Measurements from ENCODE around the gene SLC43A1.
"Not testable (repeated sequence)": the region's sequence is repeated elsewhere in the genome, so short reads cannot be mapped to it uniquely, and the experiment has no call there.

The SLC43A1 gene

DNA sequence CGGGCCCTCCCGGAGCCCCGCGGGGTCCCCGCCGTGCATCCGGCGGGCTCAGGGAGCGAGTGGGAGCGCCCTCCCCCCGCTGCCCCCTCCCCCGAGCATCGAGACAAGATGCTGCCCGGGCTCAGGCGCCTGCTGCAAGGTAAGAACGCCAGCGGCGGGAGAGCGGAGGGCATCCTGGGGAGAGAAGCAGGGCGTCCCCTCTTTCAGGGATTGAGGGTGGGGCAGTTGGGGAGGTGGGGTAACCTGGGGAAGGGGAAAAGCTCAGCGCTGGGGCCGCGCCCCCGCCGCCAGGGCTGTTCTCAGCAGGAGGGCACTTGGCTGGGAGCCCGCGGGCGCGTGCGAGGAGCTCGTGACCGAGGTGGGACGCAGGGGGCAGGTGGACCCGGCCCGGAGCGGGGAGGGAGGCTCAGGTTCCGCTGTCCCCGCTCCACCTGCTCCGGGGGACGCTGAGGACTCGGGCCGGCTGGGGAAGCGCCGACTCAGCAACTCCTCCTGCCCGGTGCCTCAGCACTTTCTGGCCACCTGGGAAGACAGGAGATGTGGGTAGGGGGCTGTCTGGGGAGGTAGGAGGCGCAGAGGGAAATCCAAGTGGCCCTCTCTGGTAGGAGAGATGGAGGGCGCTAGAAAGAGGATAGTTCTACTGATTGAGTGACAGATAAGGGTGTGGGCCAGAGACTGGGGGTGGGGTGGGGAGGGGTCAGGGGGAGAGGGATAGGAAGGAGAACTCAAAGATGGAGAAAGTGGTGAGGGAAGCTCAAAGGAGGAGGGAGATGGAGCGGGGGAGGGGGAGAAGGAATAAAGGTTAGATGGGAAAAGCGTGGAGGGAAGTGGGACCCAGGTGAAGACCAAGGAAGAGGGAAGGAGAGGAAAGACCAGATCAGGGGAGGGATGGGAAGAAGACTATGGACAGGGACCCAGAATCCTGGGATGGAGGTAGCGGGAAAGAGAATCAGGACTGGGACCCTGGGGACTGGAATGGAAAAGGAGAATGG lies 54.4 kb downstream of the SLC43A1 start:
- peak; percentile 43 for DNase-seq (ENCODE audit: low read depth, low spot score)

DNA sequence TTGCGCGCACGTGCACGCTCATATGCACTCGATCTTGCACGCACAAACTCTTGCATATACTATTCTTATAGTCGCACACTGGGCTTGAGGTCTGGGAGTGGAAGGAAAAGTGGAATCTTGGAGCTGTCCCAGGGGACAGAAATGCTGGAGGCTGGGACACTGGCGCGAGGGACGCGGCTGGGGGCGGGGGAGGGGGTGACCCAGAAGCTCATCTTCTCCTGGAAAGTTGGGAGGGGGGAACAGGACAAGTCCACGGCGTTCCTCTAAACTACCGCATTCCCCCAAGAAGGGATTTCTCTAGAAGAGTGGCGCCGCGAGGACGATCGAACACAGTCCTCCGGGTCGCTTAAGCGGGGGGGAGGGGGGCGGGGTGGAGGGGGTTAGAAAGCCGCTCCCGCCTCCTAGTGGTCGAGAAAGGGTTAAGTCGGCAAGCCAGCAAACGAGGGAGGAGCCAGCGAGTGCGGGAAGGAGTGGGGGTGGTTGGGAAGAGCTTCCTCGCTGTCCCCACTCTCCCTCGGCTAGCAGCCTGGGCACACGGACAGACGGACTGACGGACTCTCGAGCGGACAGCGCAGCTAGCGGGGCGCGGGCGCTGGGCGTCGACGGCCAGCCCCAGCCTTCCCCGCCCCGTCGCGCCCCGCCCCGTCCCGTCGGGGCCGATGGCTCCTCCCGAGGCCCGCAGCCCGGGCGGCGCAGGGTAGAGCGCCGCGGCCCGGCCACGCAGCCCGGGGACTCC lies 55.3 kb downstream of the SLC43A1 start, which contains the start of gene RTN4RL2:
Gene RTN4RL2, plus strand, starts transcription at position 507 of the 736 bp plus-strand sequence. CDS start 338 bp downstream, outside the sequence.
- DNase-seq (ENCODE audit: low read depth, low spot score) = peak; percentile 76

- no peak for DNase-seq (ENCODE audit: low read depth, low spot score)
These were observed 56.1 kb downstream of the SLC43A1 start for GRCh38 chr11:57459164-57460021.

- DNase-seq (ENCODE audit: low read depth, low spot score) = peak; percentile 58
These were observed 56.9 kb downstream of the SLC43A1 start for GRCh38 chr11:57458410-57459163.

DNA sequence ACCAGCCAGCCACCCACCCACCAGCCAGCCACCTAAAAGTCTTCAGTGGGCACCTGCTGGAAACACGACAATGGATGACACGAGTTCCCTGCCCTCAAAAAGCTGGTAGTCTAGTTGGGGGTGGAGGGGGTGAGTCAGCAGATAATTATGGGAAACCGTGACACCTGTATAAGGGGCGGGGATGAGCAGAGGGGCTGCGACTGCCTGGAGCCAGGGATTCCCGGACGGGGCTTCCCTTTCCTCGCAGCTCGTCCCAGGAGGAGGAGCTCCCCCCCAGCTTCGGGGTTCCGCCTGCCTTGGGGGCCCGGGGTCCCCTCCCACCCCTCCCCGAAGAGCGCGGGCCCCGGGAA lies 57.5 kb downstream of the SLC43A1 start:
- no peak for DNase-seq (ENCODE audit: low read depth, low spot score)

DNA sequence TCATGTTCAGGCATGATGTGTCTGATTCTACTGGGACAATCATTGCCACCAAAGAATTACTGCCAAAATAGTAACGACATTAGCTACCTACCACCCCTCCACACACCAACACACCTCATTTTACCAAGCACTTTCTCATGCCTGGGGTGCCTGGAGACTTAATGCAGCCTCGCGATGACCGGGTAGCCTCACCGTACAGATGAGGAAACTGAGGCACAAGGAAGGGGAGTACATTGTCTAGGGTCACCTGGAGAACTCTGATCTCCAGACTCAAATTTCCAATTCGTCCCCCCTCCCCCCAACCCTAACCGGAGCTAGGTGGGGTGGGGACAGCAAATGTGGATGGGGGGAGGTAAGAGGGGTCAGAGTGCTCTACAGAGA lies 57.9 kb downstream of the SLC43A1 start:
- DNase-seq (ENCODE audit: low read depth, low spot score) = no peak

GRCh38 chr11:57456960-57457642 lies 58.4 kb downstream of the SLC43A1 start:
- peak; percentile 96 for DNase-seq (ENCODE audit: low read depth, low spot score)

- DNase-seq (ENCODE audit: low read depth, low spot score) = no peak
These were observed 61.8 kb downstream of the SLC43A1 start for GRCh38 chr11:57453543-57454177.

GRCh38 chr11:57446055-57446454 lies 69.4 kb downstream of the SLC43A1 start:
- DNase-seq (ENCODE audit: low read depth, low spot score) = no peak

GRCh38 chr11:57445122-57445394 lies 70.4 kb downstream of the SLC43A1 start:
- DNase-seq (ENCODE audit: low read depth, low spot score) = not testable (repeated sequence)

DNA sequence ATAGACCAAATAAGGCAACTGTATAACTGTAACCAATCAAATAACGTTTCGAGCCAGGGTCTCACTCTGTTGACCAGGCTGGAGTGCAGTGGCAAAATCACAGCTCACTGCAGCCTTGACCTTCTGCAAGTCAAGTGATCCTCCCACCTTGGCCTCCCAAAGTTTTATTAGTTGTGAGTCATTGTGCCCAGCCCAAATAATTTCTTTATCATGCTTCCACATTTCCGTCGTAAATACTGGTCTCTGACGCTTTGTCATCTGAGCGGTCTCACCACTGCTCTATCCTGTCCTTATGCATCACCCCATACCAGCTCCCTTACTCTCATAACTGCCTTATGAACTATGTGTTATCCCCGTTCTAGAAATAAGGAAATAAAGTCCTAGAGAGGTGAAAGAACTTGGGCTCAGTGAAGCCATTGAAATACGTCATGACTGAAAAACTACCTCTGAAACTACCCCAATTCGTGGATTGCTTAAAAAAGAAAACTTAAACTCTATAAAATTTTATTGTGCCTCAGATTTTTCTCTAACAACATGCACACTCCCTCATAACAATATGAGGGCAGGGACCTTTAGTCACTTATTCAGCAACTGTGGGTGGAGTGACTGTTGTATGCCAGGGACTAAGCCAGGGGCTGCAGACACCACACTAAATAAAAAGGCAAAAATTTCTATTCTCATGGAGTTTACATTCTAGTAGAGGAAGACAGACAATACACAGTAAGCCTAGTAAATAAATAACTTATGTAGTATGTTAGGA lies 71.0 kb downstream of the SLC43A1 start:
- DNase-seq (ENCODE audit: low read depth, low spot score) = no peak

- DNase-seq (ENCODE audit: low read depth, low spot score) = no peak
These were observed 74.6 kb downstream of the SLC43A1 start for GRCh38 chr11:57440744-57441414.

- no peak for DNase-seq (ENCODE audit: low read depth, low spot score)
These were observed 75.7 kb downstream of the SLC43A1 start for GRCh38 chr11:57439786-57440185.

GRCh38 chr11:57438345-57439285 lies 76.9 kb downstream of the SLC43A1 start:
- DNase-seq (ENCODE audit: low read depth, low spot score) = no peak

DNA sequence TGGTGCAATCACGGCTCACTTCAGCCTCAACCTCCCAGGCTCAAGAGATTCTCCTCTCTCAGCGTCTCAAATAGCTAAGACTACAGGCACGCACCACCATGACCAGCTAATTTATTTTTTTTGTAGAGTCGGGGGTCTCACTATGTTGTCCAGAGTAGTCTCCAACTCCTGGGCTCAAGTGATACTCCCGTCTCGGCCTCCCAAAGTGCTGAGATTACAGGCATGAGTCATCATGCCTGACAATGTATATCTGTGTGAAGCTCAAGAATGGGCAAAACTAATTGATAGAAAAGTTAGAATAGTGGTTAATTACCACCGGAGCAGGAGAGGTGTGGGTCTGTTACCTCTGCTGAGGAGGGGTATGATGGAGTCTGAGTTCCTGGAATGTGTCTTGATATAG lies 79.5 kb downstream of the SLC43A1 start:
- no peak for DNase-seq (ENCODE audit: low read depth, low spot score)

DNA sequence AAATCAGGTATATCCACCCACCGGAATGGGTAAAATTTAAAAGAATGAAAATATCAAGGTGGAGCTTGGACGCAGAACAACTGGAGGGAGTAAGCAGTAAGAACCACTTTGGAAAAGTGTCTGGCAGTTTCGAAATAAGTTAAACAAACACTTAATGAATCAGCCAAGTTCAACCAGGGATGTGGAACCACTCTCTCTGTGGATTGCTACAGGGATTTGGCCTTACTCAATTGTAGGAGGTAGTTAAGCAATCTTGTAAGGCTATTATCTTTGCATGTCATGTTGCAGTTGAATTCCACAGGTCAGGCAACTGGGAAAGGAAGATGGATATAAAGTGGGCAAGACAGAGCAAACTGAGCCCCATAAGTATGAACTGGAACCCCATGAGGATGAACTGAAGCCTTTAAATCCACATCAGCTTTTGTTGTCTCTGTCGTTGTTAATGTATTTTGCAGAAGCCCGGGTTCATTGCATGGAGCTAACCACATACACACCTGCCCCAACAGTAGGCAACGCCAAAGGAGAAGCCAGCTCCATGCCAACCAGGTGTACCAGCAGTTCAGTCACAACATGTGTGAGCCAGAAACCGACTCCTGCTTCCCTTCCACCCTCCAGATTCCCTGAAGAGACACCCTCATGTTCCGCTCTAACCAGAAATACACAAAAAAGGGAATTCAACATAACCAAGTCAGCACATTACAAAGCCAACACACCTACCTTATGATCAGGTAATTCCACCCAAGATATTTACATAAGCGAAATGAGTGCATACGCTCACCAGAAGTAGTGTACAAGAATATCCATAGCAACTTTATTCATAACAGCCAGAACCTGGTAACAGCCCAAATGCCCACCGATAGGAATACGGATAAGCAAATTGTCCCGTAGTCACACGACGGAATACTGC lies 80.6 kb downstream of the SLC43A1 start:
- no peak for DNase-seq (ENCODE audit: low read depth, low spot score)
